Endothelial cell of hepatic sinusoid (primary cell): ENCODE data around the gene WSB2.
"Not testable (repeated sequence)": the region's sequence is repeated elsewhere in the genome, so short reads cannot be mapped to it uniquely, and the experiment has no call there.

Experiments used
- in situ Hi-C: cut with HindIII; loops from 2 replicates; pipeline ENCODE4 v1.10.0; 2017; ENCODE audit warnings: low sequenced_read_pairs

Gene WSB2

DNA sequence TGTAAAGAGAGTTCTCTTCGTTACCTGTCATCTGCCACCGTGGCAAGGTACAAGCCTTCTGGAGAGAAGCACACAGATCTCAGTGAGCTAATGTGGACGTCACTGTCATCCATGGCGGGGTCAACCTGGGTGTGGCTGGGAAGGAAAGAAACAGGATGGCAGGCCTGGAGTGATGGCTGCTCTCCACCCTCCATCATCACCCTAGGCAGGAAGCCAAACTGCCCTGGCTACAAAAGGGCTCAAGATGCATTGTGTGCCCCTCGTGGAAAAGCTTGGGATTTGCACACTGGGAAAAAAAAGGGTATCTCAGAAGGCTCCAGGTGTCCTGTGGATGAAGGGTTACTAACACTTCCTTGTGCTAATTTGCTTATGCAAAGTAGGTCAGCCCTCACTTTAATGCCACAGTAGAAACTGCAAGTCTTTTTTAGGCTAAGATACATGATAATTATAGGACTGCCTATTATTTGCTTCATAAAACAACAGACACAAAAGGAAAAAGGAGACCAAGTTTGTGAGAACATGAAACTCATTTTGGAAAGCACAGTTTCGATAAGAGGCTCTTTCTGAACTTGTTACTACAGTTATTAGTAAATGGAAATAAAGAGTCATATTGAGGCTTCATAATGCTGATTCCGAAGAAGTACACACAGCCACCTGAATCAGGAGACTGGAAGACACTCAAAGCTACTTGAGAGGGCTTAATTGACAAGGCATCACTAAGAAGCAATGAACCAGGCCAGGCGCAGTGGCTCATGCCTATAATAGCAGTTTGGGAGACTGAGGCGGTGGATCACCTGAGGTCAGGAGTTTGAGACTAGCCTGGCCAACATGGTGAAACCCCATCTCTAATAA, 25.6 kb downstream of the WSB2 start:
- in situ Hi-C loops: no loop called here

DNA sequence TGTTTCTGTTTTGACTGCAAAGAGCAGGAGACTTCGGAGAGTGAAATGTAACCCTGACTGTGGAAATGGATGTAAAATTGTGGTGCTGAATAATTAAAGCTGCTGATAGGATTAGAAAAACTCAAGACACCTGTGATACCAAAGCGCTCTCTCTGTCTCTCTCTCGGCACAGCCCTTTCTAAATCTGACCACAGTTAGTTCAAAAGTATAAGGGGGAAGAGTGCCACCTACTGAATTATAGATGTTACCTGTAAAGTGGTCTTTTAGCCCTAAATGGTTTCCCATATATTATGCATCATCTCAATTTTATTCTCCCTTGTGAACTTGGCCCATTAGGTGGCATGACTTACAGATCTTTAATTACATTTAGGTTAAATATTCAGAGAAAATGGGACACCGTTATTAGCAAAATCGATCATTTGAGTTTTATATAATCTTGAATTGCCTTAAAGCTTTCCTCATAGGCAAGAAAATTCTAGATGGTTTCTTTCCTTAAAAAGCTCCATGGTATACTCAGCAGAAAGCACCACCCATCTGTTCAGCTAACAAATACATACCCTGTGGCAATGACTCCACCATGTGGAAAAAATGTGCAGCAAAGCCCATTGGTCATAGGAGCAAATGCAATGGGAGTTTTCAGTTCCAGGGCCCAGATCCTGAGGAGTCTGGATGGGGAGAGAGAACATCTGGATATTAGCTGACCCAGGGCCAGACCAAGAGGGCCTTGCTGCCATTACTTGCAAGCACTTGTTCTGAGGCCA, 26.4 kb downstream of the WSB2 start:
- in situ Hi-C loops: no loop called here

- in situ Hi-C loops: no loop called here
These were observed 27.1 kb downstream of the WSB2 start for GRCh38 chr12:118033902-118034301.

GRCh38 chr12:118033323-118033722, 27.7 kb downstream of the WSB2 start:
- in situ Hi-C loops: no loop called here

- in situ Hi-C loops: no loop called here
These were observed 28.8 kb downstream of the WSB2 start for GRCh38 chr12:118032188-118032587.

DNA sequence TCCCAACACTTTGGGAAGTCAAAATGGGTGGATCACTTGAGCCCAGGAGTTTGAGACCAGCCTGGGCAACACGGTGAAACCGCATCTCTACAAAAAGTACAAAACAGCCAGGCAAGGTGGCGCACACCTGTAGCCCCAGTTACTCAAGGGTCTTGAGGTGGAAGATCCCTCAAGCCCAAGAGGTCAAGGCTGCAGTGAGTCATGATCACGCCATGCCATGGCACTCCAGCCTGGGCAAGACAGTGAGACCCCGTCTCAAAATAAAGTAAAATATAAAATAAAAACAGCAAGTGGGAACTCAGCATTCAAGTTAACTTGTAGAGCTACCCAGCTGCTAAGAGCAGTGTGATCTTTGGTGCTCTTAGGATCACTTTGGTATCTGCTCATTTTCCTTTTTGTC, 31.8 kb downstream of the WSB2 start:
- in situ Hi-C loops: no loop called here

- in situ Hi-C loops: no loop called here
These were observed 35.8 kb downstream of the WSB2 start for GRCh38 chr12:118025168-118025567.

DNA sequence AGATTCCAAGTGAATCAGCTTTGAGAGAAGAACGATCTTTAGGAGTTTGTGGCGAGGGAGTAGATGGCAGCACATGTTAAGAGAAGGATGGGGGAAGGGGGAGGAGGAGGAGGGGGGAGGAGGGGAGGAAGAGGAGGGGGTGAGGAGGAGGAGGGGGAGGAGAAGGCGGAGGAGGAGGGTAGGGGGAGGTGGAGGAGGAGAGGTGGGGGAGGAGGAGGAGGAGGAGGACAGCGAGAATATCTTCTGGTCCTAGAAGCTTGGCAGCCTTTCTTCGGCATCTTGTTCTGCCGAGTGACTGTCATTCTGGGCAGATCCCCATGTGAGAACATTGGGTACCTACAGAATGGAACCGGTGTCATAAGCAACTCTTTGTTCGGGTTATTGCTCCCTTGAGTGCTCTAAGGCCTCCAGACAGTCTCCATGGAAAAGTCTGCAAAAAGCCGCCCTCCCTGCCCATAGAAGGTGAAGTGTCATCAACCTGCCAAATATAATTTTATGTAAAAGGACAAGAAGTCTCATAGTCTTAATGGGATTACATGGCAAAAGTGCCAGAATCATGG, 37.6 kb downstream of the WSB2 start:
- in situ Hi-C loops: no loop called here

DNA sequence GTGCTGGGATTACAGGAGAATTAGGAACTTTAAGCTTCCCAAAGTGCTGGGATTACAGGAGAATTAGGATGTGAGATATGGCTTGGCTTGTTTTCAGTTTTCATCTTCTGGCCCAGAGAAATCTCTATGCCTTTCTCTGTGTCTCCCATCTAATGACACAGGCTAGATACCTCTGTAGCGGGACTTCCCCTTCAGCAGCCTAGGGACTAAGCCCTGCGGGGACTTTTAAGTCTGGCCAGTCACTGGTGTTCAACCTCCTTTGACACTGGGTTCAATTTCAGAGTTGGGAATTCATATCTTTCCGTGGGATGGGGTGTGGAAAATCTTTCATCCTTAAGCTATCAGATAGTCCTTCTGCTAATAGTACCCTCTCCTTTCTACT, 38.3 kb downstream of the WSB2 start:
- in situ Hi-C loops: no loop called here

- in situ Hi-C loops: not testable (repeated sequence)
These were observed 38.8 kb downstream of the WSB2 start for GRCh38 chr12:118022097-118022727.

- in situ Hi-C loops: no loop called here
These were observed 40.9 kb downstream of the WSB2 start for GRCh38 chr12:118020036-118020435.

- in situ Hi-C loops: no loop called here
These were observed 43.1 kb downstream of the WSB2 start for GRCh38 chr12:118017926-118018325.

DNA sequence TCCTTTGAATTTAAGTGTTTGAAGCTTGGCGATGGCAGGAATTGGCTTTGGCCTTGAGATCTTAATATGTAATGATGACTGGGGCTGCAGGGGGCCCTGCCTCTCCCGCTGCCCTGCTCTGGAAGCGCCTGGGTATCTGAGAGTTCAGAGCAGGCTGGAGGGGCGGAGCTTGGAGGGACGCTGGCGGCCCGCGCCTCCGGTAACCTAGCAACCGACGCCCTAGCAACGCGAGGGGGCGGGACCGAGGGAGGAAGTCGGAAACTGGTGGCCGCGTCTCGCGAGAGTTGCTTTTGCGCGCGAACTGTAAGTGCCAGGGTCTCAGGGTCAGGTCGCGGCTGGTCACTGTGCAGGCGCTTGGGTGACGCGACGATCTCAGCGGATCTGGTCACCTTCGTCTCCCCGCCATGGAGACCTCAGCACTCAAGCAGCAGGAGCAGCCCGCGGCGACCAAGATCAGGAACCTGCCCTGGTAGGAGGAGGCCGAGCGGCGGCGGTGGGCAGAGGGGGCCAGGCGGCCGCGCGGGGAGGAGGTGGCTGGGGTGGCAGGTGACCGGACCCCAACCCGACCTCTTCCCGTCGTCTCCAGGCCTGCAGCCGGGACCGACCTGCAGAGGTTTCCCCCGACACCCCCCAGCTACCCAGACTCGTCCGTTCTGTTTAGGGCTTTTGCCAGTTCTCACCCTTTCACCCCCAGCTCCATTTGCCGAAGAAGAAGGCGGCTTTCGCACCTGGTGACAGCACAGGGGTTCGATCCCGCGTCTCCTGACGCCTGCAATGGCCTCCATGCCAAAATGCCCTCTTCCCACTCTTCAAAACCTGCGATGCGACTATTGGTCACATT, 44.3 kb downstream of the WSB2 start, which contains the start of gene RFC5:
Gene RFC5 (plus strand): TSS at position 280 of the 841 bp plus-strand sequence. CDS start 125 bp downstream, at position 405.
- in situ Hi-C loops: no loop called here

DNA sequence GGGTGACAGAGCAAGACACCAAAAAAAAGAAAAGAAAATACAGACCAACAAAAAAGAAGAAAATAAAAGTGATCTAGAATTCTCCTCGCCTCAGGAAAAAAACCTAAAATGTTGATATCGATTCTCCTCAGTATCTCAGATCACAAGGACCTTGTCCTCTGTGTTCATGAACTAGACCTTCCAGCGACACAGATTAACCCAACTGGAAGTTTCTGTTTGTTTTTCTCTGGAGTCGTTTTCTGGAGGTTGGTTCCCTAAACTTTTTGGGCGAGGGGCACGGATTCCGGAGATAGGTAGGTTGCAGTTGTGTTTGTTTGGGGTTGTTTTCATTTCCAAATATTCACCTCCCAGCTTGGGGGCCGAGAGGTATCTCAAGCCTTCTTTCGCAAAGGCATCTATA, 45.0 kb downstream of the WSB2 start:
- in situ Hi-C loops: no loop called here

DNA sequence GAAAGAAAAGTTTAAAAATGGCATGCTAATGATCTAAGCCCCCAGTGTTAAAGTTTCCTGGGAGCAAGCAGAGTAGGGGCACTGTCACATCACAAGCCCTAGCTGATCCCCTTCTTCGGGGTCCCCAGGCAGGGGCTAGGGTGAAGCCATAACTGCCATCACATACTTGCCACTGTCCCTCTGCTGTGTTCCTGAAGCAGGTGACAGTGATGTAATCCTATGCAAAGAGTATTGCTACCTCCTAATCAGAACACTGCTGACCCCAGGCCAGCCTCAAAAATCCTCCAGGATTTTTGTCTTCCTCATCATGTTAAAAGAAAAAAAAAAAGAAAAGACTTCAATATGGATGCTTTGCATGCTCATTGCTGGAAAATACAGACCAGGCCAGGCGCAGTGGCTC, 45.7 kb downstream of the WSB2 start:
- in situ Hi-C loops: no loop called here

GRCh38 chr12:118013283-118013682, 47.7 kb downstream of the WSB2 start:
- in situ Hi-C loops: no loop called here

DNA sequence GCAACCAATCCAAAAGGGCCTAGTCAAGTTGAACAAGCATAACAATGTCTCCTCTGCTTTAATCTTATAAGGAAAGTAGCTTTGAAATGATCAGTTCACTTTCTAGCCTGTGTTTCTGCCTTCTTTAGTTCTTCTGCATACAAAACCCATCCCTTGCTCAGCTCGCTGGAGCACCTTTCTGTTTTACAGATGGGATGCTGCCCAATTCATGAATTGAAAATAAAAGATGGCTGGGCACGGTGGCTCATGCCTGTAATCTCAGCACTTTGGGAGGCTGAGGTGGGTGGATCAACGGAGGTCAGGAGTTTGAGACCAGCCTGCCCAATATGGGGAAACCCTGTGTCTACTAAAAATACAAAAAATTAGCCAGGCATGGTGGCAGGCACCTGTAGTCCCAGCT, 49.0 kb downstream of the WSB2 start:
- in situ Hi-C loops: no loop called here

DNA sequence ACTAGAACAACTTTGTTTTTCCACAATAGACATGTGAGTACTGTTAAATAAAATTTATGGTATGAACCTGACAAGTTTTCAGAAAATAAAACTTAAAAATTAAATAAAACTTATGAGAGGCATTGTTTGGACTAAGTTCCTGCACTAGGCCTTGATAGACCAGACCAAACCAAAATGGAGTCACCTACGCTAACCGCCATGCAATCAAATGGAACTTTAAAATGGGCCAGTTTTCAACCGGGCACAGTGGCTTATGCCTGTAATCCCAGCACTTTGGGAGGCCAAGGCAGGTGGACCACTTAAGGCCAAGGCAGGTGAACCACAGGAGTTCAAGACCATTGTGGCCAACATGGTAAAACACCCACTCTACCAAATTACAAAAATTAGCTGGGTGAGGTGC, 49.6 kb downstream of the WSB2 start:
- in situ Hi-C loops: no loop called here

DNA sequence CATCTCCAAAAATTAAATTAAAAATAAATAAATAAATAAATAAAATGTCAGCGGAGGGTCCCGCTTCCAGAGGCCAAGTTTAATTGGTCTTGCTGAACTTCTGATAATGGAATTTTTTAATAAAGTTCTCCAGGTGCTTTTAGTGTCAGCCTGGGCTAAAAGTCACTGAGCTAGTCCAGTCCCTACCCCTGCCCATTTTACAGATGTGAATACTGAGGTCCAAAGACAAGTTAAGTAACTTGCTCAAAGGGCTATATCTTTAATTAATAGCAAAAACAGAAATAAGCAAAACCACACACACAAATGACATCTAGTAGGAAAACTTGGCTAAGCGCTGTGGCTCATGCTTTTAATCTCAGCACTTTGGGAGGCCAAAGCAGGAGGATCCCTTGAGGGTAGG, 50.1 kb downstream of the WSB2 start:
- in situ Hi-C loops: no loop called here

- in situ Hi-C loops: loop anchor here (5.0 kb wide), 1 partner anchor 88 kb away; no protein-coding TSS in a partner anchor
These were observed 61.2 kb downstream of the WSB2 start for GRCh38 chr12:117999806-118000205.
